RWPE2 (cell line): ENCODE data around the gene GNS.
"Not testable (repeated sequence)": the region's sequence is repeated elsewhere in the genome, so short reads cannot be mapped to it uniquely, and the experiment has no call there.

Experiments
- ATAC-seq: fragments of 200-7000 bp; cut with Tn5 transposase; 3 replicates; pipeline ENCODE4 v1.9.1; 2021; ENCODE audit warnings: low read depth
- DNase-seq: peaks from one replicate; pipeline ENCODE4 v3.0.0-alpha.2; 2020; ENCODE audit warnings: low spot score
- H3K27ac ChIP-seq: fragments of 450-650 bp; 2 replicates; pipeline ENCODE4 v1.5.1; 2017; ENCODE audit warnings: mild to moderate bottlenecking; ENCODE audit not compliant: poor library complexity, severe bottlenecking
- H3K27me3 ChIP-seq: fragments of 250-450 bp; sonication (Bioruptor Pico); 2 replicates; pipeline ENCODE4 v1.5.1; 2021; ENCODE audit warnings: mild to moderate bottlenecking, moderate library complexity; ENCODE audit not compliant: insufficient read depth, poor library complexity, severe bottlenecking
- H3K36me3 ChIP-seq: fragments of 250-450 bp; sonication (Bioruptor Pico); 2 replicates; pipeline ENCODE4 v1.5.1; 2020; ENCODE audit warnings: low read depth, mild to moderate bottlenecking, moderate library complexity
- H3K4me1 ChIP-seq: fragments of 250-450 bp; sonication (Bioruptor Pico); 2 replicates; pipeline ENCODE4 v1.5.1; 2021; ENCODE audit warnings: mild to moderate bottlenecking, moderate library complexity; ENCODE audit not compliant: insufficient read depth, poor library complexity, severe bottlenecking
- H3K4me3 ChIP-seq: fragments of 250-450 bp; sonication (Bioruptor Pico); 2 replicates; pipeline ENCODE4 v1.5.1; 2021; ENCODE audit warnings: mild to moderate bottlenecking, moderate library complexity; ENCODE audit not compliant: severe bottlenecking
- H3K9me3 ChIP-seq: fragments of 250-450 bp; sonication (Bioruptor Pico); 2 replicates; pipeline ENCODE4 v1.5.1; 2021; ENCODE audit warnings: mild to moderate bottlenecking, moderate library complexity; ENCODE audit not compliant: severe bottlenecking
- TF ChIP-seq, protein P1 (sequence below): fragments of 450-650 bp; IDR thresholded peaks from one replicate; pipeline ENCODE4 v1.5.1; 2017; ENCODE audit warnings: mild to moderate bottlenecking, moderate library complexity; ENCODE audit not compliant: poor library complexity, severe bottlenecking

GNS gene

GRCh38 chr12:64691795-64692583 is 67.2 kb downstream of the GNS start:
- DNase-seq, result no peak
- Histone ChIP-seq H3K27me3 (no peaks in the 10 kb centered on the region), H3K27ac (no peak overlapping the region), H3K36me3 (peaks cover 28% of the 10 kb centered on the region), H3K9me3 (no peaks in the 10 kb centered on the region), H3K4me3 (no peak overlapping the region), H3K4me1 (no peaks in the 10 kb centered on the region)
- TF ChIP-seq, protein P1, sequence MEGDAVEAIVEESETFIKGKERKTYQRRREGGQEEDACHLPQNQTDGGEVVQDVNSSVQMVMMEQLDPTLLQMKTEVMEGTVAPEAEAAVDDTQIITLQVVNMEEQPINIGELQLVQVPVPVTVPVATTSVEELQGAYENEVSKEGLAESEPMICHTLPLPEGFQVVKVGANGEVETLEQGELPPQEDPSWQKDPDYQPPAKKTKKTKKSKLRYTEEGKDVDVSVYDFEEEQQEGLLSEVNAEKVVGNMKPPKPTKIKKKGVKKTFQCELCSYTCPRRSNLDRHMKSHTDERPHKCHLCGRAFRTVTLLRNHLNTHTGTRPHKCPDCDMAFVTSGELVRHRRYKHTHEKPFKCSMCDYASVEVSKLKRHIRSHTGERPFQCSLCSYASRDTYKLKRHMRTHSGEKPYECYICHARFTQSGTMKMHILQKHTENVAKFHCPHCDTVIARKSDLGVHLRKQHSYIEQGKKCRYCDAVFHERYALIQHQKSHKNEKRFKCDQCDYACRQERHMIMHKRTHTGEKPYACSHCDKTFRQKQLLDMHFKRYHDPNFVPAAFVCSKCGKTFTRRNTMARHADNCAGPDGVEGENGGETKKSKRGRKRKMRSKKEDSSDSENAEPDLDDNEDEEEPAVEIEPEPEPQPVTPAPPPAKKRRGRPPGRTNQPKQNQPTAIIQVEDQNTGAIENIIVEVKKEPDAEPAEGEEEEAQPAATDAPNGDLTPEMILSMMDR, result no peak
- no peak for ATAC-seq

- no peaks in the 10 kb centered on the region for H3K4me1 ChIP-seq
- no peak for ATAC-seq
- no peak overlapping the region for H3K27ac ChIP-seq
- no peak for DNase-seq
- no peaks in the 10 kb centered on the region for H3K9me3 ChIP-seq
- peaks cover 27% of the 10 kb centered on the region for H3K36me3 ChIP-seq
- no peaks in the 10 kb centered on the region for H3K27me3 ChIP-seq
- no peak overlapping the region for H3K4me3 ChIP-seq
- TF ChIP-seq, protein P1, result no peak
Measured at GRCh38 chr12:64691227-64691794, 67.9 kb downstream of the GNS start.

DNA sequence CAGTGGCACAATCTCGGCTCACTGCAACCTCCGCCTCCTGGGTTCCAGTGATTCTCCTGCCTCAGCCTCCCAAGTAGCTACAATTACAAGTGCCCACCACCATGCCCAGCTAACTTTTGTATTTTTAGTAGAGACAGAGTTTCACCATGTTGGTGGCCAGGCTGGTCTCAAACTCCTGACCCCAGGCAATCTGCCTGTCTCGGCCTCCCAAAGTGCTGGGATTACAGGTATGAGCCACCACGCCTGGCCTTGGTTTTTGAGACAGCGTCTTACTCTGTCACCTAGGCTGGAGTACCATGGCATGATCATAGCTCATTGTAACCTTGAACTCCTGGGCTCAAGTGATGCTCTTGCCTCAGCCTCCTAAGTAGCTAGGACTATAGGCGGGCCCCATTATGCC is 69.0 kb downstream of the GNS start:
- H3K27ac ChIP-seq, H3K4me3 ChIP-seq, ATAC-seq, DNase-seq, H3K4me1 ChIP-seq, H3K9me3 ChIP-seq, H3K27me3 ChIP-seq: not testable (repeated sequence)
- peaks cover 32% of the 10 kb centered on the region for H3K36me3 ChIP-seq

GRCh38 chr12:64688715-64689114 is 70.5 kb downstream of the GNS start:
- H3K4me3 ChIP-seq, result no peak overlapping the region

GRCh38 chr12:64688219-64688618 is 71.0 kb downstream of the GNS start:
- Histone ChIP-seq H3K27ac (no peak overlapping the region), H3K4me1 (no peaks in the 10 kb centered on the region), H3K36me3 (peaks cover 40% of the 10 kb centered on the region), H3K4me3 (no peak overlapping the region), H3K27me3 (no peaks in the 10 kb centered on the region), H3K9me3 (no peaks in the 10 kb centered on the region)
- no peak for ATAC-seq
- no peak for DNase-seq
- TF ChIP-seq, protein P1, result no peak

More at GRCh38 chr12:64688715-64689114, 70.5 kb downstream of the GNS start:
- Histone ChIP-seq H3K36me3 (peaks cover 40% of the 10 kb centered on the region), H3K9me3 (no peaks in the 10 kb centered on the region), H3K27me3 (no peaks in the 10 kb centered on the region), H3K4me1 (no peaks in the 10 kb centered on the region), H3K27ac (no peak overlapping the region)
- ATAC-seq (no peak), DNase-seq (no peak)
- TF ChIP-seq, protein P1, result no peak
